H9 (cell line): ENCODE data around the gene SAMD14. TPM values are rescaled to one million over a fixed set of nuclear protein-coding genes. Genes with fewer than 3 reads are reported as not detected.

ENCODE experiments used
- DNase-seq: peaks from one replicate; pipeline ENCODE4 v3.0.0-alpha.2; 2017
- H2AFZ ChIP-seq: one replicate; pipeline ENCODE4 v1.6.1; 2013; ENCODE audit warnings: mild to moderate bottlenecking, low read length, control low read depth, moderate library complexity
- H2AK5ac ChIP-seq: 2 replicates; pipeline ENCODE4 v1.6.1; 2013; ENCODE audit warnings: low read length, control low read depth, mixed read lengths; ENCODE audit not compliant: insufficient read length
- H2BK120ac ChIP-seq: one replicate; pipeline ENCODE4 v1.6.1; 2013; ENCODE audit warnings: low read depth, mild to moderate bottlenecking, low read length, control low read depth, inconsistent platforms; ENCODE audit not compliant: poor library complexity, severe bottlenecking
- H2BK12ac ChIP-seq: 2 replicates; pipeline ENCODE4 v1.6.1; 2013; ENCODE audit warnings: low read length, control low read depth, mixed read lengths, low read depth; ENCODE audit not compliant: insufficient read length
- H2BK15ac ChIP-seq: 2 replicates; pipeline ENCODE4 v1.6.1; 2013; ENCODE audit warnings: low read depth, low read length, control low read depth
- H2BK20ac ChIP-seq: one replicate; pipeline ENCODE4 v1.6.1; 2013; ENCODE audit warnings: low read depth, mild to moderate bottlenecking, low read length, control low read depth, inconsistent platforms; ENCODE audit not compliant: poor library complexity, severe bottlenecking
- H2BK5ac ChIP-seq: 2 replicates; pipeline ENCODE4 v1.6.1; 2013; ENCODE audit warnings: low read length, control low read depth, mixed read lengths; ENCODE audit not compliant: insufficient read length
- H3K14ac ChIP-seq: 2 replicates; pipeline ENCODE4 v1.6.1; 2013; ENCODE audit warnings: low read length, control low read depth; ENCODE audit not compliant: insufficient read depth
- H3K18ac ChIP-seq: 2 replicates; pipeline ENCODE4 v1.6.1; 2013; ENCODE audit warnings: low read depth, mild to moderate bottlenecking, mixed read lengths, low read length, control low read depth; ENCODE audit not compliant: insufficient read length
- H3K23ac ChIP-seq: 2 replicates; pipeline ENCODE4 v1.6.1; 2013; ENCODE audit warnings: low read length, control low read depth, mixed read lengths, low read depth; ENCODE audit not compliant: insufficient read length
- H3K23me2 ChIP-seq: 2 replicates; pipeline ENCODE4 v1.6.1; 2013; ENCODE audit warnings: low read depth, mild to moderate bottlenecking, mixed read lengths, low read length, control low read depth; ENCODE audit not compliant: insufficient read length, poor library complexity, severe bottlenecking
- H3K27ac ChIP-seq: 2 replicates; pipeline ENCODE4 v1.5.1; 2013; ENCODE audit warnings: low read length, control low read depth, mixed read lengths, low read depth; ENCODE audit not compliant: insufficient read length
- H3K27me3 ChIP-seq: 2 replicates; pipeline ENCODE4 v1.6.1; 2013; ENCODE audit warnings: low read length, control low read depth, inconsistent platforms; ENCODE audit not compliant: insufficient read depth
- H3K4ac ChIP-seq: 2 replicates; pipeline ENCODE4 v1.6.1; 2013; ENCODE audit warnings: low read depth, mild to moderate bottlenecking, control low read depth, inconsistent platforms, low read length, moderate library complexity
- H3K4me1 ChIP-seq: 2 replicates; pipeline ENCODE4 v1.6.1; 2013; ENCODE audit warnings: low read length, control low read depth, inconsistent platforms; ENCODE audit not compliant: insufficient read depth
- H3K4me2 ChIP-seq: 2 replicates; pipeline ENCODE4 v1.6.1; 2013; ENCODE audit warnings: low read length, control low read depth, mixed read lengths; ENCODE audit not compliant: insufficient read length, insufficient read depth
- H3K56ac ChIP-seq: 2 replicates; pipeline ENCODE4 v1.6.1; 2013; ENCODE audit warnings: low read depth, mild to moderate bottlenecking, mixed read lengths, low read length, control low read depth; ENCODE audit not compliant: insufficient read length
- H3K79me1 ChIP-seq: 2 replicates; pipeline ENCODE4 v1.6.1; 2013; ENCODE audit warnings: low read depth, mild to moderate bottlenecking, moderate library complexity, low read length, control low read depth, inconsistent platforms; ENCODE audit not compliant: insufficient read depth, poor library complexity, severe bottlenecking
- H3K79me2 ChIP-seq: 2 replicates; pipeline ENCODE4 v1.6.1; 2013; ENCODE audit warnings: low read length, control low read depth, inconsistent platforms; ENCODE audit not compliant: insufficient read depth
- H3K9ac ChIP-seq: 2 replicates; pipeline ENCODE4 v1.6.1; 2013; ENCODE audit warnings: low read length, control low read depth, mixed read lengths; ENCODE audit not compliant: insufficient read length; ENCODE audit errors: extremely low read depth
- H3K9me3 ChIP-seq: one replicate; pipeline ENCODE4 v1.6.1; 2013; ENCODE audit warnings: low read depth, low read length, inconsistent platforms; ENCODE audit not compliant: control insufficient read depth
- H3T11ph ChIP-seq: one replicate; pipeline ENCODE4 v1.6.1; 2013; ENCODE audit warnings: mild to moderate bottlenecking, low read length, control low read depth, inconsistent platforms
- H4K20me1 ChIP-seq: one replicate; pipeline ENCODE4 v1.6.1; 2013; ENCODE audit not compliant: control insufficient read depth, insufficient read length, insufficient read depth
- H4K5ac ChIP-seq: 2 replicates; pipeline ENCODE4 v1.6.1; 2013; ENCODE audit warnings: low read depth, mild to moderate bottlenecking, mixed read lengths, low read length, control low read depth; ENCODE audit not compliant: insufficient read length
- H4K8ac ChIP-seq: replicated peaks from 2 replicates; pipeline ENCODE4 v1.6.1; 2013; ENCODE audit warnings: low read length, control low read depth, mixed read lengths, low read depth; ENCODE audit not compliant: insufficient read length
- H4K91ac ChIP-seq: 2 replicates; pipeline ENCODE4 v1.6.1; 2013; ENCODE audit warnings: low read depth, mild to moderate bottlenecking, moderate library complexity, mixed read lengths, low read length, control low read depth; ENCODE audit not compliant: insufficient read length
- H3K27ac Mint-ChIP-seq, 3 experiments: 2 replicates in 2 of 3; 3 replicates in 1 of 3; pipeline ENCODE4 v1.8.0; 2020 to 2021; ENCODE audit warnings: mixed read lengths in 3 of 3, mild to moderate bottlenecking in 1 of 3, moderate library complexity in 1 of 3
- H3K27me3 Mint-ChIP-seq: 2 replicates; pipeline ENCODE4 v1.8.0; 2021; ENCODE audit warnings: low read depth, mild to moderate bottlenecking, moderate library complexity, mixed read lengths
- H3K36me3 Mint-ChIP-seq, 3 experiments: 2 replicates in 2 of 3; 3 replicates in 1 of 3; pipeline ENCODE4 v1.8.0; 2020 to 2021; ENCODE audit warnings: low read depth in 3 of 3, mixed read lengths in 3 of 3; ENCODE audit not compliant: insufficient read depth in 1 of 3
- H3K4me1 Mint-ChIP-seq, 2 experiments: 2 replicates each; pipeline ENCODE4 v1.8.0; 2020; ENCODE audit warnings: mixed read lengths in 2 of 2
- H3K4me3 Mint-ChIP-seq, 2 experiments: 2 replicates in 1 of 2; 3 replicates in 1 of 2; pipeline ENCODE4 v1.8.0; 2020 to 2021; ENCODE audit warnings: mild to moderate bottlenecking in 2 of 2, mixed read lengths in 2 of 2, moderate library complexity in 1 of 2
- H3K9me3 Mint-ChIP-seq, 2 experiments: 2 replicates in 1 of 2; 3 replicates in 1 of 2; pipeline ENCODE4 v1.8.0; 2020; ENCODE audit warnings: mild to moderate bottlenecking in 2 of 2, mixed read lengths in 2 of 2, moderate library complexity in 1 of 2
- WGBS: extraction: QIAGEN DNeasy Blood & Tissue Kit; methylation state at CpG from one replicate; pipeline ENCODE4 v1.1.7; 2013; ENCODE audit warnings: missing lambda C conversion rate, low lambda C conversion rate, mixed read lengths; ENCODE audit not compliant: insufficient read length; ENCODE audit errors: extremely low coverage; 5-methylcytosine and 5-hydroxymethylcytosine counted together
- total RNA-seq: library from RNA; stranded (reverse); gene quantifications from 2 replicates; pipeline ENCODE4 v1.2.1, GENCODE V29; 2021
- TF ChIP-seq, protein P1 (sequence below): fragments of 200-600 bp; sonication (generic); conservative IDR thresholded peaks from 3 replicates; pipeline ENCODE4 v1.8.0; 2021; ENCODE audit warnings: antibody characterized with exemption, mild to moderate bottlenecking

SAMD14 gene
- total RNA-seq, 1 experiment from 2014 or later = 5.9 TPM

DNA sequence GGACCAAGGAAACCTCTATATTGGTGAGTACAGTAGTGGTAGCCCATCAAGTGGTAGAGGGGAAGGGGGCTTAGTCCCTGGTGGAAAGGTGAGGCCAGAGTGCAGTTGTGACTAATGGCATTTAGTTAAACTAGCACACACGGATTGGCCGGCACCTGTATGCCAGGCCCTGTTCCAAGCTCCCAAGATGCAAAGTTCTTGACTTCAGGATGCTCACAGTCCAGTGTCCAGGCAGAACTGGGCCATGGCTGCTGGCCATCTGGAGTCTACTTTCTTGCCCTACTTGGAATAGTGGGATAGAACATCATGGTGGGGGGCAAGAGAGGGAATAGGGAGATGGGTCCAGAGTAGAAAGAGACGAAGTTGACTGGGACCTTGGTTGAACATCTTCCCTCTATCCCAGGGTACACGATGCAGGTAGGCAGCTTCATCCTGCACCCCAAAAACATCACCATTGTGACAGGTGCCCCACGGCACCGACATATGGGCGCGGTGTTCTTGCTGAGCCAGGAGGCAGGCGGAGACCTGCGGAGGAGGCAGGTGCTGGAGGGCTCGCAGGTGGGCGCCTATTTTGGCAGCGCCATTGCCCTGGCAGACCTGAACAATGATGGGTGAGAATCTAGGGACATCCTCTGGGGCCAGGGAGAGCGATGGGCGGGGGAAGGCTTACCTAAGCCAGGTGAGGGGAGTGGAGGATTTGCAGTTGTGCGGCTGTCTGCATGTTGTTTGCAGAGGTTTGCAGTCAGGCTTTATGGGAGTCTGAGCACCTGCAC, 58.9 kb downstream of the SAMD14 start:
- no peak overlapping the region for H4K8ac ChIP-seq
- H2BK20ac ChIP-seq = no peak overlapping the region
- H3T11ph ChIP-seq = no peak overlapping the region
- H3K18ac ChIP-seq = no peak overlapping the region
- no peak for DNase-seq
- no peak overlapping the region for H3K4me3 Mint-ChIP-seq
- no peak overlapping the region for H4K91ac ChIP-seq
- H4K5ac ChIP-seq = no peak overlapping the region
- H3K4me1 ChIP-seq = no peaks in the 10 kb centered on the region
- H3K27ac ChIP-seq = no peak overlapping the region
- no peaks in the 10 kb centered on the region for H3K9me3 ChIP-seq
- no peak overlapping the region for H3K9ac ChIP-seq
- H3K14ac ChIP-seq = no peak overlapping the region
- no peaks in the 10 kb centered on the region for H3K23me2 ChIP-seq
- peaks cover 0 to 4% of the 10 kb centered on the region in 2 experiments; a peak in 2 of 4 replicates for H3K4me1 Mint-ChIP-seq
- no peak overlapping the region for H3K4me2 ChIP-seq
- no peak overlapping the region for H2BK120ac ChIP-seq
- H2BK15ac ChIP-seq = no peak overlapping the region
- H2BK12ac ChIP-seq = no peak overlapping the region
- no peak overlapping the region for H2AFZ ChIP-seq
- H3K9me3 Mint-ChIP-seq = peaks cover 0 to 4% of the 10 kb centered on the region in 2 experiments; a peak in 3 of 5 replicates
- H2BK5ac ChIP-seq = no peak overlapping the region
- peaks cover 5 to 21% (median 11%) of the 10 kb centered on the region in 3 experiments for H3K36me3 Mint-ChIP-seq
- H3K27ac Mint-ChIP-seq = peak overlapping the region in 1 of 3 experiments; percentile 67; a peak in 1 of 7 replicates
- TF ChIP-seq, protein P1, sequence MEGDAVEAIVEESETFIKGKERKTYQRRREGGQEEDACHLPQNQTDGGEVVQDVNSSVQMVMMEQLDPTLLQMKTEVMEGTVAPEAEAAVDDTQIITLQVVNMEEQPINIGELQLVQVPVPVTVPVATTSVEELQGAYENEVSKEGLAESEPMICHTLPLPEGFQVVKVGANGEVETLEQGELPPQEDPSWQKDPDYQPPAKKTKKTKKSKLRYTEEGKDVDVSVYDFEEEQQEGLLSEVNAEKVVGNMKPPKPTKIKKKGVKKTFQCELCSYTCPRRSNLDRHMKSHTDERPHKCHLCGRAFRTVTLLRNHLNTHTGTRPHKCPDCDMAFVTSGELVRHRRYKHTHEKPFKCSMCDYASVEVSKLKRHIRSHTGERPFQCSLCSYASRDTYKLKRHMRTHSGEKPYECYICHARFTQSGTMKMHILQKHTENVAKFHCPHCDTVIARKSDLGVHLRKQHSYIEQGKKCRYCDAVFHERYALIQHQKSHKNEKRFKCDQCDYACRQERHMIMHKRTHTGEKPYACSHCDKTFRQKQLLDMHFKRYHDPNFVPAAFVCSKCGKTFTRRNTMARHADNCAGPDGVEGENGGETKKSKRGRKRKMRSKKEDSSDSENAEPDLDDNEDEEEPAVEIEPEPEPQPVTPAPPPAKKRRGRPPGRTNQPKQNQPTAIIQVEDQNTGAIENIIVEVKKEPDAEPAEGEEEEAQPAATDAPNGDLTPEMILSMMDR = no peak
- H3K79me2 ChIP-seq = no peaks in the 10 kb centered on the region; the same call in 1 of the 2 replicates
- H3K79me1 ChIP-seq = no peaks in the 10 kb centered on the region
- no peak overlapping the region for H3K56ac ChIP-seq
- H4K20me1 ChIP-seq = no peaks in the 10 kb centered on the region
- H2AK5ac ChIP-seq = no peak overlapping the region
- H3K27me3 Mint-ChIP-seq = peaks cover under 1% of the 10 kb centered on the region; the same call in 1 of the 2 replicates
- H3K27me3 ChIP-seq = no peaks in the 10 kb centered on the region
- no CpG with 5 or more reads among the region's 16 CpGs for WGBS
- H3K23ac ChIP-seq = no peak overlapping the region
- H3K4ac ChIP-seq = no peak overlapping the region
